IPS-20b (cell line): ENCODE results near the gene C6orf132.
"Not testable (repeated sequence)": the region's sequence is repeated elsewhere in the genome, so short reads cannot be mapped to it uniquely, and the experiment has no call there.

Experiments used
- H3K27ac ChIP-seq: one replicate; pipeline ENCODE4 v1.5.1; 2013; ENCODE audit warnings: low read length
- H3K27me3 ChIP-seq: 2 replicates; pipeline ENCODE4 v1.6.1; 2013; ENCODE audit warnings: mild to moderate bottlenecking, low read length, inconsistent platforms; ENCODE audit not compliant: insufficient read depth
- H3K36me3 ChIP-seq: 2 replicates; pipeline ENCODE4 v1.6.1; 2013; ENCODE audit warnings: low read depth, mild to moderate bottlenecking, inconsistent platforms, low read length, moderate library complexity; ENCODE audit not compliant: insufficient read depth
- H3K4me1 ChIP-seq: 2 replicates; pipeline ENCODE4 v1.6.1; 2013; ENCODE audit warnings: mild to moderate bottlenecking, control low read depth, inconsistent platforms, low read length, moderate library complexity; ENCODE audit not compliant: insufficient read depth
- H3K4me3 ChIP-seq: 2 replicates; pipeline ENCODE4 v1.5.1; 2013; ENCODE audit warnings: mild to moderate bottlenecking, low read length, inconsistent platforms
- H3K9ac ChIP-seq: 2 replicates; pipeline ENCODE4 v1.6.1; 2013; ENCODE audit warnings: low read depth, mild to moderate bottlenecking, inconsistent platforms, low read length, moderate library complexity
- H3K9me3 ChIP-seq: 2 replicates; pipeline ENCODE4 v1.6.1; 2013; ENCODE audit warnings: mild to moderate bottlenecking, low read depth, low read length, inconsistent platforms; ENCODE audit not compliant: insufficient read depth

Gene C6orf132

GRCh38 chr6:42176981-42177380 is 34.6 kb upstream of the C6orf132 start:
- Histone ChIP-seq H3K9ac (peak overlapping the region; percentile 64; the same call in 1 of the 2 replicates), H3K36me3 (no peaks in the 10 kb centered on the region), H3K4me3 (peak overlapping the region; percentile 74), H3K9me3 (no peaks in the 10 kb centered on the region), H3K27me3 (no peaks in the 10 kb centered on the region), H3K27ac (no peak overlapping the region), H3K4me1 (peaks cover 15% of the 10 kb centered on the region; the same call in 1 of the 2 replicates)

- H3K4me1 ChIP-seq: peaks cover 15% of the 10 kb centered on the region; the same call in 1 of the 2 replicates
- no peaks in the 10 kb centered on the region for H3K9me3 ChIP-seq
- H3K36me3 ChIP-seq: no peaks in the 10 kb centered on the region
- no peak overlapping the region for H3K9ac ChIP-seq
- no peaks in the 10 kb centered on the region for H3K27me3 ChIP-seq
- H3K4me3 ChIP-seq: no peak overlapping the region
- H3K27ac ChIP-seq: no peak overlapping the region
Measured at GRCh38 chr6:42175860-42176259, 33.4 kb upstream of the C6orf132 start.

GRCh38 chr6:42173101-42173500 is 30.7 kb upstream of the C6orf132 start, which contains the start of gene GUCA1A:
Gene GUCA1A, plus strand, starts transcription at chr6:42173364. Its CDS starts 250 bp downstream, at chr6:42173614.
- H3K4me3 ChIP-seq: no peak within 1 kb of the TSS
- H3K9ac ChIP-seq: no peak within 1 kb of the TSS
- H3K27ac ChIP-seq: no peak within 1 kb of the TSS
- H3K27me3 ChIP-seq: 0 out of 2 replicates have a peak, but pooled peaks cover 4% of the 10 kb centered on the region
- no peaks in the 10 kb centered on the region for H3K9me3 ChIP-seq
- peaks cover 10% of the 10 kb centered on the region; the same call in 1 of the 2 replicates for H3K4me1 ChIP-seq
- H3K36me3 ChIP-seq: no peaks in the 10 kb centered on the region

GRCh38 chr6:42171813-42172581 is 29.6 kb upstream of the C6orf132 start:
- no peak overlapping the region for H3K4me3 ChIP-seq
- H3K27me3 ChIP-seq: 0 out of 2 replicates have a peak, but pooled peaks cover 4% of the 10 kb centered on the region

GRCh38 chr6:42169780-42170179 is 27.4 kb upstream of the C6orf132 start:
- not testable (repeated sequence) for H3K4me3 ChIP-seq, H3K36me3 ChIP-seq, H3K4me1 ChIP-seq, H3K27me3 ChIP-seq, H3K9ac ChIP-seq, H3K27ac ChIP-seq, H3K9me3 ChIP-seq

More at GRCh38 chr6:42171813-42172581, 29.6 kb upstream of the C6orf132 start:
- Histone ChIP-seq H3K36me3 (no peaks in the 10 kb centered on the region), H3K9ac (no peak overlapping the region), H3K27ac (no peak overlapping the region), H3K4me1 (peaks cover 2% of the 10 kb centered on the region; the same call in 1 of the 2 replicates), H3K9me3 (no peaks in the 10 kb centered on the region)

- Histone ChIP-seq H3K27ac (no peak overlapping the region), H3K36me3 (no peaks in the 10 kb centered on the region), H3K4me1 (no peaks in the 10 kb centered on the region), H3K4me3 (no peak overlapping the region), H3K27me3 (peaks cover 4% of the 10 kb centered on the region; the same call in 1 of the 2 replicates), H3K9me3 (no peaks in the 10 kb centered on the region), H3K9ac (no peak overlapping the region)
Measured at GRCh38 chr6:42168650-42169049, 26.2 kb upstream of the C6orf132 start.

- Histone ChIP-seq H3K27ac (no peak overlapping the region), H3K27me3 (peaks cover 4% of the 10 kb centered on the region), H3K9me3 (no peaks in the 10 kb centered on the region), H3K9ac (0 out of 2 replicates have a peak overlapping the region, but pooled peaks have one; percentile 17), H3K4me1 (peaks cover 5% of the 10 kb centered on the region; the same call in 1 of the 2 replicates), H3K4me3 (no peak overlapping the region), H3K36me3 (no peaks in the 10 kb centered on the region)
Measured at GRCh38 chr6:42166444-42167141, 24.2 kb upstream of the C6orf132 start.

GRCh38 chr6:42165016-42165415 is 22.6 kb upstream of the C6orf132 start:
- H3K27me3 ChIP-seq: peaks cover 8% of the 10 kb centered on the region
- H3K27ac ChIP-seq: no peak overlapping the region
- no peaks in the 10 kb centered on the region for H3K36me3 ChIP-seq
- H3K9me3 ChIP-seq: no peaks in the 10 kb centered on the region
- H3K4me3 ChIP-seq: no peak overlapping the region
- no peak overlapping the region for H3K9ac ChIP-seq
- H3K4me1 ChIP-seq: peaks cover 5% of the 10 kb centered on the region; the same call in 1 of the 2 replicates

GRCh38 chr6:42163981-42164380 is 21.6 kb upstream of the C6orf132 start:
- peaks cover 8% of the 10 kb centered on the region for H3K27me3 ChIP-seq
- no peak overlapping the region for H3K4me3 ChIP-seq
- no peak overlapping the region for H3K27ac ChIP-seq
- no peaks in the 10 kb centered on the region for H3K36me3 ChIP-seq
- H3K4me1 ChIP-seq: peaks cover 5% of the 10 kb centered on the region; the same call in 1 of the 2 replicates
- H3K9ac ChIP-seq: no peak overlapping the region
- H3K9me3 ChIP-seq: no peaks in the 10 kb centered on the region

- Histone ChIP-seq H3K9ac (no peak overlapping the region), H3K4me3 (no peak overlapping the region), H3K27me3 (peaks cover 9% of the 10 kb centered on the region), H3K4me1 (peaks cover 5% of the 10 kb centered on the region; the same call in 1 of the 2 replicates), H3K27ac (no peak overlapping the region), H3K9me3 (no peaks in the 10 kb centered on the region), H3K36me3 (no peaks in the 10 kb centered on the region)
Measured at GRCh38 chr6:42162812-42163211, 20.4 kb upstream of the C6orf132 start.

GRCh38 chr6:42162384-42162783 is 20.0 kb upstream of the C6orf132 start:
- Histone ChIP-seq H3K36me3 (no peaks in the 10 kb centered on the region), H3K4me1 (peaks cover 5% of the 10 kb centered on the region; the same call in 1 of the 2 replicates), H3K9ac (no peak overlapping the region), H3K9me3 (no peaks in the 10 kb centered on the region), H3K27ac (no peak overlapping the region), H3K4me3 (no peak overlapping the region), H3K27me3 (peaks cover 9% of the 10 kb centered on the region)
